DOHH2 (cell line): ENCODE data around the gene APOA4.

ENCODE experiments used
- CTCF ChIP-seq: fragments of 200-600 bp; sonication (generic); IDR thresholded peaks from one replicate; pipeline ENCODE4 v1.5.1; 2014; ENCODE audit warnings: antibody characterized with exemption, mild to moderate bottlenecking, low read depth, low read length; ENCODE audit not compliant: poor library complexity, severe bottlenecking
- EZH2phosphoT487 ChIP-seq: fragments of 200-600 bp; sonication (generic); IDR thresholded peaks from 2 replicates; pipeline ENCODE4 v1.6.1; 2017; ENCODE audit warnings: borderline replicate concordance, mild to moderate bottlenecking, antibody characterized with exemption, low read length, moderate library complexity, mixed read lengths

GRCh38 chr11:116773203-116774097, 49.7 kb downstream of the APOA4 start:
- TF ChIP-seq CTCF (no peak), EZH2phosphoT487 (no peak)
